A549 (cell line): ENCODE data around the gene CDK11B.

Experiments used
- HDAC2 ChIP-seq: fragments of 200-600 bp; sonication (generic); IDR thresholded peaks from 2 replicates; pipeline ENCODE4 v1.6.1; 2016
- MAFK ChIP-seq: fragments of 450-650 bp; IDR thresholded peaks from 2 replicates; pipeline ENCODE4 v1.6.1; 2014; ENCODE audit not compliant: partially characterized antibody
- NPAS2 ChIP-seq: fragments of 250-450 bp; sonication (Bioruptor Pico); IDR thresholded peaks from 2 replicates; pipeline ENCODE4 v1.8.0; 2022; ENCODE audit warnings: mild to moderate bottlenecking, moderate library complexity, borderline replicate concordance
- POLR2A ChIP-seq: IDR thresholded peaks from 2 replicates; pipeline ENCODE4 v1.6.1; 2012; ENCODE audit warnings: mild to moderate bottlenecking, low read length
- SMC3 ChIP-seq: fragments of >200 bp; sonication (Bioruptor Twin); formaldehyde crosslinking; IDR thresholded peaks from 3 replicates; pipeline ENCODE4 v1.6.1; 2018; ENCODE audit warnings: inconsistent platforms
- TP53 ChIP-seq: fragments of 250-450 bp; sonication (Bioruptor Pico); IDR thresholded peaks from 2 replicates; pipeline ENCODE4 v1.5.0; 2021; ENCODE audit warnings: mild to moderate bottlenecking, moderate library complexity
- ZFP36 ChIP-seq: fragments of 450-650 bp; IDR thresholded peaks from 2 replicates; pipeline ENCODE4 v1.6.1; 2014; ENCODE audit warnings: borderline replicate concordance; ENCODE audit not compliant: partially characterized antibody
- TF ChIP-seq, protein P1 (sequence below): fragments of >200 bp; sonication (Bioruptor Twin); formaldehyde crosslinking; IDR thresholded peaks from 3 replicates; pipeline ENCODE4 v1.5.1; 2016
- TF ChIP-seq, protein P2 (sequence below): IDR thresholded peaks from 2 replicates; pipeline ENCODE4 v1.6.1; 2012

DNA sequence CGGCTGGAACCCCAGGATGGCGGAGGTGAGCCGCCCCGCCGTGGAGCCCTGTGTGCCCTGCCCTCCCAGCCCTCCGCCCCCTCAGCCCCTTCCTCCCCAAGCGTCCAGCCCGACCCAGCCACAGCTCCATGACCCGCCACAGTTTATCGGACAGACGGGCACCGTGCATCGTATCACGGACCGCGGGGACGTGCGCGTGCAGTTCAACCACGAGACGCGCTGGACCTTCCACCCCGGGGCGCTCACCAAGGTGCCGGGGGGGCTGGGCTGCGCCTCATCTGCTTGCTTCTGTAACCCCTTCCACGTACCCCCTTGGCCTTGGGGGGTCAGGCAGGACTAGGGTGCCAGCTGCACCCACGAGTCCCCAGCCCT, 33.4 kb downstream of the CDK11B start:
- TF ChIP-seq, protein P1, sequence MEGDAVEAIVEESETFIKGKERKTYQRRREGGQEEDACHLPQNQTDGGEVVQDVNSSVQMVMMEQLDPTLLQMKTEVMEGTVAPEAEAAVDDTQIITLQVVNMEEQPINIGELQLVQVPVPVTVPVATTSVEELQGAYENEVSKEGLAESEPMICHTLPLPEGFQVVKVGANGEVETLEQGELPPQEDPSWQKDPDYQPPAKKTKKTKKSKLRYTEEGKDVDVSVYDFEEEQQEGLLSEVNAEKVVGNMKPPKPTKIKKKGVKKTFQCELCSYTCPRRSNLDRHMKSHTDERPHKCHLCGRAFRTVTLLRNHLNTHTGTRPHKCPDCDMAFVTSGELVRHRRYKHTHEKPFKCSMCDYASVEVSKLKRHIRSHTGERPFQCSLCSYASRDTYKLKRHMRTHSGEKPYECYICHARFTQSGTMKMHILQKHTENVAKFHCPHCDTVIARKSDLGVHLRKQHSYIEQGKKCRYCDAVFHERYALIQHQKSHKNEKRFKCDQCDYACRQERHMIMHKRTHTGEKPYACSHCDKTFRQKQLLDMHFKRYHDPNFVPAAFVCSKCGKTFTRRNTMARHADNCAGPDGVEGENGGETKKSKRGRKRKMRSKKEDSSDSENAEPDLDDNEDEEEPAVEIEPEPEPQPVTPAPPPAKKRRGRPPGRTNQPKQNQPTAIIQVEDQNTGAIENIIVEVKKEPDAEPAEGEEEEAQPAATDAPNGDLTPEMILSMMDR = no peak
- TF ChIP-seq, protein P2, sequence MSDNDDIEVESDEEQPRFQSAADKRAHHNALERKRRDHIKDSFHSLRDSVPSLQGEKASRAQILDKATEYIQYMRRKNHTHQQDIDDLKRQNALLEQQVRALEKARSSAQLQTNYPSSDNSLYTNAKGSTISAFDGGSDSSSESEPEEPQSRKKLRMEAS = no peak
- TF ChIP-seq HDAC2 (no peak), POLR2A (no peak), SMC3 (no peak), ZFP36 (no peak), TP53 (CRISPR knock-in tag) (no peak), NPAS2 (CRISPR knock-in tag) (no peak), MAFK (no peak)
